HG03354 (cell line): ENCODE data around the gene HYAL3.
A peak's percentile ranks its signal among the peaks of the same experiment; 100 is the strongest.
"Not testable (repeated sequence)": the region's sequence is repeated elsewhere in the genome, so short reads cannot be mapped to it uniquely, and the experiment has no call there.

Experiments used
- ATAC-seq: cut with Tn5 transposase; IDR thresholded peaks from one replicate; pipeline ENCODE4 v1.9.1; 2021; ENCODE audit warnings: mild to moderate bottlenecking; ENCODE audit not compliant: unreplicated experiment, poor library complexity, severe bottlenecking

The HYAL3 gene

GRCh38 chr3:50275141-50275995 is 23.8 kb downstream of the HYAL3 start:
- no peak for ATAC-seq

- ATAC-seq, result no peak
These were observed 24.7 kb downstream of the HYAL3 start for GRCh38 chr3:50274371-50275104.

- ATAC-seq, result no peak
These were observed 25.5 kb downstream of the HYAL3 start for GRCh38 chr3:50273689-50274065.

- ATAC-seq, result peak; percentile 85
These were observed 26.1 kb downstream of the HYAL3 start for GRCh38 chr3:50272911-50273688.

- not testable (repeated sequence) for ATAC-seq
These were observed 26.7 kb downstream of the HYAL3 start for GRCh38 chr3:50272538-50272910.

- ATAC-seq, result no peak
These were observed 27.8 kb downstream of the HYAL3 start for GRCh38 chr3:50271314-50271936.

- ATAC-seq, result no peak
These were observed 28.6 kb downstream of the HYAL3 start for GRCh38 chr3:50270422-50271224.

- no peak for ATAC-seq
These were observed 29.2 kb downstream of the HYAL3 start for GRCh38 chr3:50269977-50270413.

- no peak for ATAC-seq
These were observed 29.7 kb downstream of the HYAL3 start for GRCh38 chr3:50269460-50269859.

GRCh38 chr3:50268703-50269451 is 30.3 kb downstream of the HYAL3 start, which contains the start of gene SEMA3B:
SEMA3B (plus strand) TSS chr3:50269147; CDS start chr3:50269241, 94 bp downstream.
- no peak for ATAC-seq

- ATAC-seq, result no peak
These were observed 30.9 kb downstream of the HYAL3 start for GRCh38 chr3:50268276-50268675.

GRCh38 chr3:50267280-50267913 is 31.8 kb downstream of the HYAL3 start:
- ATAC-seq, result no peak

- no peak for ATAC-seq
These were observed 32.4 kb downstream of the HYAL3 start for GRCh38 chr3:50266836-50267235.

- ATAC-seq, result no peak
These were observed 33.2 kb downstream of the HYAL3 start for GRCh38 chr3:50266017-50266416.

GRCh38 chr3:50265571-50265970 is 33.6 kb downstream of the HYAL3 start:
- ATAC-seq, result no peak

GRCh38 chr3:50264964-50265485 is 34.2 kb downstream of the HYAL3 start:
- ATAC-seq, result no peak

- no peak for ATAC-seq
These were observed 34.7 kb downstream of the HYAL3 start for GRCh38 chr3:50264383-50264963.
